HEK293 (cell line): ENCODE data around the gene PNPLA2.

Experiments used
- CTCF ChIP-seq: fragments of 450-650 bp; formaldehyde crosslinking; IDR thresholded peaks from 2 replicates; pipeline ENCODE4 v1.5.1; 2016; ENCODE audit warnings: missing biosample characterization, missing genetic modification characterization
- MZF1 ChIP-seq: fragments of 450-650 bp; formaldehyde crosslinking; IDR thresholded peaks from 2 replicates; pipeline ENCODE4 v1.5.1; 2017; ENCODE audit warnings: missing biosample characterization, missing genetic modification characterization, borderline replicate concordance
- REST ChIP-seq: fragments of 450-650 bp; formaldehyde crosslinking; IDR thresholded peaks from 2 replicates; pipeline ENCODE4 v1.5.1; 2016; ENCODE audit warnings: missing biosample characterization, missing genetic modification characterization
- TCF7L2 ChIP-seq: IDR thresholded peaks from 2 replicates; pipeline ENCODE4 v1.6.1; 2011; ENCODE audit warnings: low read depth, mild to moderate bottlenecking, inconsistent platforms, low read length, moderate library complexity, borderline replicate concordance
- ZBTB49 ChIP-seq: fragments of 450-650 bp; formaldehyde crosslinking; IDR thresholded peaks from 2 replicates; pipeline ENCODE4 v1.5.1; 2016; ENCODE audit warnings: missing biosample characterization, missing genetic modification characterization, low read depth
- ZNF202 ChIP-seq: fragments of 450-650 bp; formaldehyde crosslinking; IDR thresholded peaks from 2 replicates; pipeline ENCODE4 v1.5.1; 2016; ENCODE audit warnings: missing biosample characterization, missing genetic modification characterization, borderline replicate concordance
- ZNF214 ChIP-seq: fragments of 450-650 bp; formaldehyde crosslinking; IDR thresholded peaks from 2 replicates; pipeline ENCODE4 v1.5.1; 2017; ENCODE audit warnings: missing biosample characterization, mild to moderate bottlenecking, missing genetic modification characterization, borderline replicate concordance
- ZNF596 ChIP-seq: fragments of 450-650 bp; IDR thresholded peaks from 2 replicates; pipeline ENCODE4 v1.5.0; 2018; ENCODE audit warnings: missing biosample characterization, mild to moderate bottlenecking, missing genetic modification characterization, moderate library complexity
- ZSCAN16 ChIP-seq: fragments of 450-650 bp; formaldehyde crosslinking; IDR thresholded peaks from 2 replicates; pipeline ENCODE4 v1.5.1; 2016; ENCODE audit warnings: missing biosample characterization, missing genetic modification characterization
- ZSCAN18 ChIP-seq: fragments of 450-650 bp; formaldehyde crosslinking; IDR thresholded peaks from 2 replicates; pipeline ENCODE4 v1.5.1; 2016; ENCODE audit warnings: missing biosample characterization, missing genetic modification characterization

GRCh38 chr11:867856-868358, 49.2 kb downstream of the PNPLA2 start:
- TF ChIP-seq CTCF (tag by site-specific recombination) (no peak), ZBTB49 (tag by site-specific recombination) (no peak), ZNF202 (tag by site-specific recombination) (no peak), ZSCAN16 (tag by site-specific recombination) (no peak), ZSCAN18 (no peak), REST (tag by site-specific recombination) (no peak), ZNF214 (no peak), ZNF596 (tag by site-specific recombination) (no peak), TCF7L2 (no peak), MZF1 (tag by site-specific recombination) (no peak)
